Measurements from ENCODE around the gene ZNF213.
"Not testable (repeated sequence)": the region's sequence is repeated elsewhere in the genome, so short reads cannot be mapped to it uniquely, and the experiment has no call there.

ZNF213 gene

GRCh38 chr16:3175157-3176093 lies 40.6 kb downstream of the ZNF213 start:
- Histone ChIP-seq H3K4me1 (peaks cover 27% of the 10 kb centered on the region), H3K4me2 (no peak overlapping the region), H3K4me3 (no peak overlapping the region), H3K9me3 (peaks cover 20% of the 10 kb centered on the region), H3K27me3 (peaks cover 76% of the 10 kb centered on the region), H3K36me3 (no peaks in the 10 kb centered on the region), H4K20me1 (peaks cover 19% of the 10 kb centered on the region; the same call in 1 of the 2 replicates), H3K27ac (no peak overlapping the region), H3K9ac (no peak overlapping the region)
- TF ChIP-seq Cebpa-rat (IDR thresholded peaks at IDR 0.05): no peak

GRCh38 chr16:3179651-3180050 lies 44.8 kb downstream of the ZNF213 start:
- no peaks in the 10 kb centered on the region; the same call in 1 of the 2 replicates for H3K4me1 ChIP-seq
- no peak overlapping the region for H3K4me2 ChIP-seq
- H3K9ac ChIP-seq: no peak overlapping the region
- peaks cover 76% of the 10 kb centered on the region for H3K27me3 ChIP-seq
- peaks cover 10% of the 10 kb centered on the region; the same call in 1 of the 2 replicates for H3K36me3 ChIP-seq
- no peak overlapping the region for H3K27ac ChIP-seq
- TF ChIP-seq Cebpa-rat (IDR thresholded peaks at IDR 0.05): no peak
- H4K20me1 ChIP-seq: no peaks in the 10 kb centered on the region
- peaks cover 56% of the 10 kb centered on the region for H3K9me3 ChIP-seq
- no peak overlapping the region for H3K4me3 ChIP-seq

GRCh38 chr16:3180445-3180878 lies 45.6 kb downstream of the ZNF213 start:
- no peak for TF ChIP-seq Cebpa-rat (IDR thresholded peaks at IDR 0.05)
- no peak overlapping the region for H3K27ac ChIP-seq
- peaks cover 59% of the 10 kb centered on the region for H3K9me3 ChIP-seq
- H3K4me2 ChIP-seq: no peak overlapping the region
- no peak overlapping the region for H3K9ac ChIP-seq
- no peak overlapping the region for H3K4me3 ChIP-seq
- H3K4me1 ChIP-seq: no peaks in the 10 kb centered on the region
- peaks cover 10% of the 10 kb centered on the region; the same call in 1 of the 2 replicates for H3K36me3 ChIP-seq
- no peaks in the 10 kb centered on the region for H4K20me1 ChIP-seq
- H3K27me3 ChIP-seq: peaks cover 75% of the 10 kb centered on the region

DNA sequence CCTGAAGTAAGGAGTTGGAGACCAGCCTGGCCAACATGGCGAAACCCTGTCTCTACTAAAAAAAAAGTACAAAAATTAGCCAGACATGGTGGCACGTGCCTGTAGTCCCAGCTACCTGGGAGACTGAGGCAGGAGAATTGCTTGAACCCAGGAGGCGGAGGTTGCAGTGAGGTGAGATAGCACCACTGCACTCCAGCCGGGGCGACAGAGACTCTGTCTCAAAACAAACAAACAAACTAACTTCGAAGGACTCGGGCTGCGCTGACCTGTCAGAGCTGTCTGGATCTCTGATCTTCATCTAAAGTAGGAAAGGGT lies 47.4 kb downstream of the ZNF213 start:
- not testable (repeated sequence) for H3K4me2 ChIP-seq, H3K9ac ChIP-seq, H3K27ac ChIP-seq, H3K4me3 ChIP-seq, H4K20me1 ChIP-seq, H3K4me1 ChIP-seq
- Histone ChIP-seq H3K36me3 (peaks cover 10% of the 10 kb centered on the region; the same call in 1 of the 2 replicates), H3K9me3 (peaks cover 61% of the 10 kb centered on the region), H3K27me3 (peaks cover 80% of the 10 kb centered on the region)

- peaks cover 86% of the 10 kb centered on the region for H3K27me3 ChIP-seq
- peaks cover 10% of the 10 kb centered on the region; the same call in 1 of the 2 replicates for H3K36me3 ChIP-seq
- H3K9ac ChIP-seq: no peak overlapping the region
- H3K4me2 ChIP-seq: no peak overlapping the region
- H3K4me1 ChIP-seq: no peaks in the 10 kb centered on the region
- TF ChIP-seq Cebpa-rat (IDR thresholded peaks at IDR 0.05): no peak
- H3K9me3 ChIP-seq: peaks cover 66% of the 10 kb centered on the region
- no peaks in the 10 kb centered on the region for H4K20me1 ChIP-seq
- H3K4me3 ChIP-seq: peak overlapping the region; percentile 51
- H3K27ac ChIP-seq: no peak overlapping the region
Observed at GRCh38 chr16:3182608-3183444, 48.0 kb downstream of the ZNF213 start.

DNA sequence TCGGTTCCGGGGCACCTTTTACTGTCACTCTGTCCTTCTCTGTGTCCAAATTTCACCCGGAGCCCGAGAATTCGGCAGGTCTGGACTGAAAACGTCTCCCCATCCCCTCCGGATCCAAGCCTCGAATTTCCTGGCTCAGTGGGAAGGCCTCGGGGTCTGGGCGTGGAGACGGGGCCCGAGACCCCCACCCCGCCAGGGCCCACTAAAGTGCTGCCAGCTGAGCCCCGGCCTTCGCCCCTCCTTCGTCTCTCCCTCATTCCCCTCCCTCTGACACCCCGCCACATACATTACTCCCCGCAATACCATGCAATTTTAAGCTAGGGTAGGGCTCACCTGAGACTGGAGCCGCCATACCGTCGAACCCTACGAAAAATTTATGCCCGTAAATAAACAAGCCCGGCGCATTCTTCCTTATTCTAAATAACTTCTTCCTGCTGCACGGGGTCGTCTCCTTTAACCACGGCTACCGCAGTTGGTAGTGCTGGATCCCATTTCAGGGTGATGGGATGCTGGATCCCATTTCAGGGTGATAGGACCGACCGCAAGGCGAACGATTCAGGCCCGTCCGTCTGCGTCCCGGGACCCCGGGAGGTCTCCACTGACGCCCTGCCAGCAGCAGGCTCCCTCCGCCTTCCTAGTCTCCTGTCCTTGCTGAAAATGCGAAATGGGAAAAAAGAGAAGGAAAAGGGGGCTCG lies 48.8 kb downstream of the ZNF213 start:
- no peaks in the 10 kb centered on the region for H4K20me1 ChIP-seq
- H3K4me2 ChIP-seq: no peak overlapping the region

GRCh38 chr16:3186946-3187690 lies 52.3 kb downstream of the ZNF213 start:
- peaks cover 91% of the 10 kb centered on the region for H3K9me3 ChIP-seq
- no peak overlapping the region for H3K27ac ChIP-seq
- no peaks in the 10 kb centered on the region for H3K4me1 ChIP-seq
- H3K9ac ChIP-seq: no peak overlapping the region
- H3K36me3 ChIP-seq: peaks cover 10% of the 10 kb centered on the region; the same call in 1 of the 2 replicates
- no peak overlapping the region for H3K4me2 ChIP-seq
- H4K20me1 ChIP-seq: no peaks in the 10 kb centered on the region
- no peak for TF ChIP-seq Cebpa-rat (IDR thresholded peaks at IDR 0.05)
- H3K4me3 ChIP-seq: no peak overlapping the region
- peaks cover 96% of the 10 kb centered on the region for H3K27me3 ChIP-seq

More for the DNA sequence above, 48.8 kb downstream of the ZNF213 start:
- TF ChIP-seq Cebpa-rat (IDR thresholded peaks at IDR 0.05): no peak
- Histone ChIP-seq H3K4me3 (peak overlapping the region; percentile 51), H3K36me3 (peaks cover 10% of the 10 kb centered on the region; the same call in 1 of the 2 replicates), H3K9me3 (peaks cover 74% of the 10 kb centered on the region), H3K4me1 (no peaks in the 10 kb centered on the region), H3K27ac (no peak overlapping the region), H3K27me3 (peaks cover 94% of the 10 kb centered on the region), H3K9ac (no peak overlapping the region)

DNA sequence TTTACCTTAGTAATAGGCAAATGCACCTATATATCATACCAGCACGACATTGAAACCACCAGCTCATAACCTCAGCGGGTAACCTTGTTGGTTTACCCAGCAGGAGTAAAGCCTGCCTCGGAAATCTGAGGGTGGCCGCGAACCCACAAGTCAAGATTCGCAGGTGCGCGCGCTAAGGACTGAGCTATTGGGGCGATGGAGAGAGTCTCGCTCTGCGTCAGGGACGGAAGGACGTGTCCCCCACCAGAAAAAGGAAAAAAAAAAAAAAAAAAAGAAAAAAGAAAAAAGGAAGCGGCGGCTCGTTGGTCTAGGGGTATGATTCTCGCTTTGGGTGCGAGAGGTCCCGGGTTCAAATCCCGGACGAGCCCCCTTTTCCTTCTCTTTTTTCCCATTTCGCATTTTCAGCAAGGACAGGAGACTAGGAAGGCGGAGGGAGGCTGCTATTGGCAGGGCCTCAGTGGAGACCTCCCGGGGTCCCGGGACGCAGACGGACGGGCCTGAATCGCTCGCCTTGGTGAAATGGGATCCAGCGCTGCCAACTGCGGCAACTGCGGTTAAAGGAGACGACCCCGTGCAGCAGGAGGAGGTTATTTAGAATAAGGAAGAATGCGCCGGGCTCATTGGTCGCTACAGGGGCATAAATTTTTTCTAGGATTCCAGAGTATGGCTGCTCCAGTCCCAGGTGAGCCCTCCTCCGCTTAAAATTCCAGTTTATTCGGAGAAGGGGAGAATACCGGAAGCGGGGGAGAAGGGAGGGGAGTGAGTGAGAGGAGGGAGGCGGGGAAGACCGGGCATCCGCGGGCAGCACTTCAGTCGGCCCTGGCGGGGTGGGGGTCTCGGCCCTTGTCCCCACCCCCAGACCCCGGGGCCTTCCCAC lies 53.2 kb downstream of the ZNF213 start, which contains the start of gene OR1F1:
TSS of gene OR1F1 (plus strand) at position 407 of the 877 bp plus-strand sequence.
- no peak within 1 kb of the TSS for H3K9ac ChIP-seq
- peaks cover 91% of the 10 kb centered on the region for H3K9me3 ChIP-seq
- peaks cover 87% of the 10 kb centered on the region for H3K27me3 ChIP-seq
- no peaks in the 10 kb centered on the region for H3K4me1 ChIP-seq
- H3K4me2 ChIP-seq: no peak within 1 kb of the TSS
- H3K27ac ChIP-seq: no peak within 1 kb of the TSS
- peaks cover 6% of the 10 kb centered on the region; the same call in 1 of the 2 replicates for H3K36me3 ChIP-seq
- TF ChIP-seq Cebpa-rat (IDR thresholded peaks at IDR 0.05): no peak
- H4K20me1 ChIP-seq: no peaks in the 10 kb centered on the region
- peak within 1 kb of the TSS; percentile 31; the same call in 1 of the 2 replicates for H3K4me3 ChIP-seq

All from BLaER1 (cell line).